Hepatocyte (in vitro differentiated cells): ENCODE measurements around the gene KRTAP12-4. TPM values are rescaled to one million over a fixed set of nuclear protein-coding genes. Genes with fewer than 3 reads are reported as not detected.

Experiments
- DNase-seq: peaks from one replicate; pipeline ENCODE4 v3.0.0-alpha.2; 2016; ENCODE audit warnings: low spot score
- H2AFZ ChIP-seq: fragments of 200-600 bp; sonication (generic); 2 replicates; pipeline ENCODE4 v1.6.0; 2016; ENCODE audit warnings: antibody characterized with exemption, mild to moderate bottlenecking
- H3K27ac ChIP-seq: fragments of 200-600 bp; sonication (generic); 2 replicates; pipeline ENCODE4 v1.5.1; 2016; ENCODE audit warnings: mild to moderate bottlenecking
- H3K27me3 ChIP-seq: fragments of 200-600 bp; sonication (generic); 2 replicates; pipeline ENCODE4 v1.6.1; 2016
- H3K36me3 ChIP-seq: fragments of 200-600 bp; sonication (generic); replicated peaks from 2 replicates; pipeline ENCODE4 v1.5.1; 2016; ENCODE audit warnings: low read depth; ENCODE audit not compliant: insufficient read depth
- H3K4me1 ChIP-seq: fragments of 200-600 bp; sonication (generic); 2 replicates; pipeline ENCODE4 v1.5.1; 2016; ENCODE audit warnings: mild to moderate bottlenecking, moderate library complexity; ENCODE audit not compliant: insufficient read depth
- H3K4me2 ChIP-seq: fragments of 200-600 bp; sonication (generic); 2 replicates; pipeline ENCODE4 v1.6.0; 2016
- H3K4me3 ChIP-seq: fragments of 200-600 bp; sonication (generic); 2 replicates; pipeline ENCODE4 v1.5.1; 2016; ENCODE audit warnings: mild to moderate bottlenecking
- H3K79me2 ChIP-seq: fragments of 200-600 bp; sonication (generic); 2 replicates; pipeline ENCODE4 v1.6.0; 2017; ENCODE audit warnings: mild to moderate bottlenecking
- H3K9me2 ChIP-seq: fragments of 200-600 bp; sonication (generic); replicated peaks from 2 replicates; pipeline ENCODE4 v1.6.0; 2017; ENCODE audit warnings: mild to moderate bottlenecking; ENCODE audit not compliant: insufficient read depth
- H3K9me3 ChIP-seq: fragments of 200-600 bp; sonication (generic); 2 replicates; pipeline ENCODE4 v1.5.1; 2016; ENCODE audit warnings: low read depth, mild to moderate bottlenecking
- H4K20me1 ChIP-seq: fragments of 200-600 bp; sonication (generic); 2 replicates; pipeline ENCODE4 v1.6.0; 2016; ENCODE audit warnings: mild to moderate bottlenecking; ENCODE audit not compliant: insufficient read depth, poor library complexity, severe bottlenecking
- CTCF ChIP-seq: fragments of 200-600 bp; sonication (generic); IDR thresholded peaks from 2 replicates; pipeline ENCODE4 v1.5.1; 2016; ENCODE audit warnings: antibody characterized with exemption, mild to moderate bottlenecking; ENCODE audit not compliant: poor library complexity
- EZH2 ChIP-seq: fragments of 200-600 bp; sonication (generic); IDR thresholded peaks from 2 replicates; pipeline ENCODE4 v1.6.1; 2016; ENCODE audit warnings: antibody characterized with exemption, mild to moderate bottlenecking, borderline replicate concordance
- EZH2phosphoT487 ChIP-seq: fragments of 200-600 bp; sonication (generic); IDR thresholded peaks from one replicate; pipeline ENCODE4 v1.6.1; 2018; ENCODE audit warnings: antibody characterized with exemption, mild to moderate bottlenecking, low read depth, moderate library complexity; ENCODE audit not compliant: unreplicated experiment, severe bottlenecking
- WGBS: methylation state at CpG from one replicate; pipeline ENCODE4 v1.1.6; 2016; ENCODE audit warnings: low lambda C conversion rate; ENCODE audit errors: missing lambda C conversion rate; 5-methylcytosine and 5-hydroxymethylcytosine counted together
- polyA plus RNA-seq: library from polyadenylated mRNA; unstranded; fragments of >200 nt; fragmentation: Nextera tagmentation; extraction: Ambion mirVana; gene quantifications from 2 replicates; pipeline ENCODE4 v1.2.1, GENCODE V29; 2016
- total RNA-seq: library from RNA; depleted of rRNA; stranded (reverse); fragments of >200 nt; gene quantifications from 2 replicates; pipeline ENCODE4 v1.2.3, GENCODE V29; 2014

Gene KRTAP12-4
- total and polyA plus RNA-seq, 2 experiments from 2014 or later = not detected

GRCh38 chr21:44650973-44651675, 3.3 kb downstream of the KRTAP12-4 start:
- WGBS = 94% methylated on average over 12 of the region's 12 CpGs
- no peaks in the 10 kb centered on the region for H4K20me1 ChIP-seq
- DNase-seq = no peak

GRCh38 chr21:44650265-44650972, 4.0 kb downstream of the KRTAP12-4 start:
- no peaks in the 10 kb centered on the region for H3K36me3 ChIP-seq
- no peaks in the 10 kb centered on the region for H3K79me2 ChIP-seq
- no peak overlapping the region for H3K4me3 ChIP-seq
- H4K20me1 ChIP-seq = no peaks in the 10 kb centered on the region
- no peak overlapping the region for H2AFZ ChIP-seq
- no peak overlapping the region for H3K4me2 ChIP-seq
- no peak overlapping the region for H3K27ac ChIP-seq
- H3K9me3 ChIP-seq = no peaks in the 10 kb centered on the region
- no peaks in the 10 kb centered on the region for H3K9me2 ChIP-seq
- no peaks in the 10 kb centered on the region for H3K4me1 ChIP-seq
- WGBS = 92% methylated on average over 20 of the region's 20 CpGs
- no peaks in the 10 kb centered on the region for H3K27me3 ChIP-seq
- no peak for DNase-seq
- no peak for TF ChIP-seq EZH2phosphoT487
- no peak for TF ChIP-seq EZH2
- TF ChIP-seq CTCF = no peak

More at GRCh38 chr21:44650973-44651675, 3.3 kb downstream of the KRTAP12-4 start:
- Histone ChIP-seq H3K4me1 (no peaks in the 10 kb centered on the region), H3K9me3 (no peaks in the 10 kb centered on the region), H3K4me3 (no peak overlapping the region), H3K36me3 (no peaks in the 10 kb centered on the region), H3K79me2 (no peaks in the 10 kb centered on the region), H3K27ac (no peak overlapping the region), H3K27me3 (no peaks in the 10 kb centered on the region), H3K4me2 (no peak overlapping the region), H3K9me2 (no peaks in the 10 kb centered on the region), H2AFZ (no peak overlapping the region)
- TF ChIP-seq EZH2phosphoT487 (no peak), EZH2 (no peak), CTCF (no peak)

GRCh38 chr21:44649521-44650100, 4.8 kb downstream of the KRTAP12-4 start:
- Histone ChIP-seq H3K4me3 (no peak overlapping the region), H3K27me3 (no peaks in the 10 kb centered on the region), H3K36me3 (no peaks in the 10 kb centered on the region), H4K20me1 (no peaks in the 10 kb centered on the region), H3K9me2 (no peaks in the 10 kb centered on the region), H3K9me3 (peaks cover under 1% of the 10 kb centered on the region), H2AFZ (no peak overlapping the region), H3K27ac (no peak overlapping the region), H3K79me2 (no peaks in the 10 kb centered on the region), H3K4me2 (no peak overlapping the region), H3K4me1 (no peaks in the 10 kb centered on the region)
- no peak for DNase-seq
- TF ChIP-seq CTCF (no peak), EZH2phosphoT487 (no peak), EZH2 (no peak)
- WGBS = 91% methylated on average over 18 of the region's 18 CpGs
